ENCODE data around the gene TTLL5. TPM values are rescaled to one million over a fixed set of nuclear protein-coding genes. Genes with fewer than 3 reads are reported as not detected.

Gene TTLL5
- total RNA-seq, 1 experiment from 2014 or later: 35.7 TPM

GRCh38 chr14:75657331-75657730 lies 3.7 kb upstream of the TTLL5 start:
- WGBS (ENCODE audit: extremely low coverage, insufficient read length, low lambda C conversion rate): no CpG with 5 or more reads among the region's 4 CpGs

More at GRCh38 chr14:75657331-75657730, 3.7 kb upstream of the TTLL5 start:
- no peak overlapping the region for H2AFZ ChIP-seq (ENCODE audit: low read length)
- no peak for DNase-seq
- no peak overlapping the region for H4K8ac ChIP-seq (replicated peaks; ENCODE audit: insufficient read length, low read depth, low read length)
- TF ChIP-seq CTCF (conservative IDR thresholded peaks at IDR 0.05): no peak
- no peaks in the 10 kb centered on the region; the same call in 1 of the 2 replicates for H3K27me3 Mint-ChIP-seq (ENCODE audit: low read depth)
- H3K79me2 ChIP-seq (ENCODE audit: insufficient read depth, low read length): peaks cover 4% of the 10 kb centered on the region; the same call in 1 of the 2 replicates
- no peak overlapping the region for H3K4me3 Mint-ChIP-seq
- no peaks in the 10 kb centered on the region for H3K79me1 ChIP-seq (ENCODE audit: insufficient read depth, low read depth, low read length, poor library complexity, severe bottlenecking)
- no peaks in the 10 kb centered on the region for H3K27me3 ChIP-seq (ENCODE audit: insufficient read depth, low read length)
- no peak overlapping the region for H2AK5ac ChIP-seq (ENCODE audit: insufficient read length, low read length)
- H3K56ac ChIP-seq (ENCODE audit: insufficient read length, low read depth, low read length): no peak overlapping the region
- H3K27ac ChIP-seq (ENCODE audit: insufficient read length, low read depth, low read length): no peak overlapping the region
- H3K9me3 ChIP-seq (ENCODE audit: control insufficient read depth, low read depth, low read length): no peaks in the 10 kb centered on the region
- H3K4ac ChIP-seq (ENCODE audit: low read depth, low read length): no peak overlapping the region
- no peaks in the 10 kb centered on the region for H3K9me3 Mint-ChIP-seq
- no peak overlapping the region for H2BK5ac ChIP-seq (ENCODE audit: insufficient read length, low read length)
- no peak overlapping the region for H2BK12ac ChIP-seq (ENCODE audit: insufficient read length, low read depth, low read length)
- H2BK20ac ChIP-seq (ENCODE audit: low read depth, low read length, poor library complexity, severe bottlenecking): no peak overlapping the region
- H3K4me2 ChIP-seq (ENCODE audit: insufficient read depth, insufficient read length, low read length): no peak overlapping the region
- H2BK15ac ChIP-seq (ENCODE audit: low read depth, low read length): no peak overlapping the region
- H3K4me1 Mint-ChIP-seq: peaks cover 5 to 17% of the 10 kb centered on the region in 2 experiments; a peak in 3 of 4 replicates
- no peak overlapping the region for H3K27ac Mint-ChIP-seq
- peaks cover 4% of the 10 kb centered on the region for H3K23me2 ChIP-seq (ENCODE audit: insufficient read length, low read depth, low read length, poor library complexity, severe bottlenecking)
- no peak overlapping the region for H3K14ac ChIP-seq (ENCODE audit: insufficient read depth, low read length)
- H4K5ac ChIP-seq (ENCODE audit: insufficient read length, low read depth, low read length): no peak overlapping the region
- H3T11ph ChIP-seq (ENCODE audit: low read length): no peak overlapping the region
- H2BK120ac ChIP-seq (ENCODE audit: low read depth, low read length, poor library complexity, severe bottlenecking): no peak overlapping the region
- H4K91ac ChIP-seq (ENCODE audit: insufficient read length, low read depth, low read length): no peak overlapping the region
- H3K23ac ChIP-seq (ENCODE audit: insufficient read length, low read depth, low read length): no peak overlapping the region
- no peaks in the 10 kb centered on the region for H3K4me1 ChIP-seq (ENCODE audit: insufficient read depth, low read length)
- peaks cover 14 to 42% (median 33%) of the 10 kb centered on the region in 3 experiments; a peak in 6 of 7 replicates for H3K36me3 Mint-ChIP-seq (ENCODE audit: insufficient read depth in 1 of 3, low read depth in 3 of 3)
- no peak overlapping the region for H3K18ac ChIP-seq (ENCODE audit: insufficient read length, low read depth, low read length)
- no peaks in the 10 kb centered on the region for H4K20me1 ChIP-seq (ENCODE audit: control insufficient read depth, insufficient read depth, insufficient read length)
- H3K9ac ChIP-seq (ENCODE audit: extremely low read depth, insufficient read length, low read length): peak overlapping the region; percentile 11
